Suprapubic skin (tissue), 4 donors: ENCODE measurements around the gene LCN9. TPM values are rescaled to one million over a fixed set of nuclear protein-coding genes. Genes with fewer than 3 reads are reported as not detected.

Experiments used
- DNase-seq, 2 donors: peaks; one replicate each; pipeline ENCODE4 v3.0.0-alpha.2; 2019; ENCODE audit warnings: low spot score in 2 of 2
- H3K27ac ChIP-seq: fragments of 200-600 bp; sonication (generic); one replicate; pipeline ENCODE4 v1.5.1; 2019
- H3K27me3 ChIP-seq: fragments of 200-600 bp; sonication (generic); one replicate; pipeline ENCODE4 v1.5.1; 2019
- H3K36me3 ChIP-seq: fragments of 200-600 bp; sonication (generic); one replicate; pipeline ENCODE4 v1.5.1; 2019
- H3K4me1 ChIP-seq: fragments of 200-600 bp; sonication (generic); one replicate; pipeline ENCODE4 v1.5.1; 2019
- H3K4me3 ChIP-seq: fragments of 200-600 bp; sonication (generic); one replicate; pipeline ENCODE4 v1.5.1; 2019; ENCODE audit warnings: mild to moderate bottlenecking
- H3K9me3 ChIP-seq: fragments of 200-600 bp; sonication (generic); one replicate; pipeline ENCODE4 v1.5.1; 2019
- CTCF ChIP-seq, 2 donors: fragments of 200-600 bp in 1 of 2; fragments of 450-650 bp in 1 of 2; sonication (generic) in 1 of 2; IDR thresholded peaks; one replicate each; pipeline ENCODE4 v1.5.1; 2016 to 2019; ENCODE audit warnings: antibody characterized with exemption in 2 of 2, mild to moderate bottlenecking in 1 of 2, moderate library complexity in 1 of 2
- EP300 ChIP-seq: sonication (generic); formaldehyde crosslinking; IDR thresholded peaks from one replicate; pipeline ENCODE4 v1.6.1; 2017; ENCODE audit warnings: antibody characterized with exemption
- POLR2A ChIP-seq, 2 donors: fragments of 450-650 bp; IDR thresholded peaks; one replicate each; pipeline ENCODE4 v1.6.1; 2017; ENCODE audit warnings: antibody characterized with exemption in 2 of 2, mild to moderate bottlenecking in 2 of 2, moderate library complexity in 2 of 2
- POLR2AphosphoS5 ChIP-seq, 3 donors: sonication (generic); formaldehyde crosslinking; IDR thresholded peaks; one replicate each; pipeline ENCODE4 v1.6.1; 2017; ENCODE audit warnings: antibody characterized with exemption in 3 of 3
- WGBS: methylation state at CpG from one replicate; pipeline ENCODE4 v1.1.5; 2018; 5-methylcytosine and 5-hydroxymethylcytosine counted together
- total RNA-seq, 4 donors: library from RNA; depleted of rRNA; stranded (reverse); fragments of >200 nt; gene quantifications; one replicate each; pipeline ENCODE4 v1.1.0, GENCODE V29; 2016

The LCN9 gene
- total RNA-seq, 4 donors from 2014 or later, result not detected

DNA sequence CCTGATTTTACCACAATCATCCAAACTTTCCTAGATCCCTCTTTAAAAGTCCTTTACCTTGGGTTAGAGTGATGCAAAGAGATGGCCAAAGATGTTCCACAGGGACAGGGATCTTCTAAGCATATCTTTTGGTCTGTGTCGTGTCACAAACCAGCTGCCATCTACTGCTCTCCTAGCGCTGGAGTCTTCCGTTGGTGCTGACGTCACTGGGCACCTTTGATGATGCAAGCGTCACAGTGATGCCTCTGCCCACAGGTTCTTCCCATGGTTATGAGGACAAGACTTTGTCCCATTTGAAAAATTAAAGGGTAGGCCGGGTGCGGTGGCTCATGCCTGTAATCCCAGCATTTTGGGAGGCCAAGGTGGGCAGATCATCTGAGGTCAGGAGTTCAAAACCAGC, 22.1 kb upstream of the LCN9 start:
- Histone ChIP-seq H3K27me3 (peaks cover 26% of the 10 kb centered on the region), H3K4me1 (no peaks in the 10 kb centered on the region), H3K4me3 (no peak overlapping the region), H3K36me3 (no peaks in the 10 kb centered on the region), H3K9me3 (peaks cover 8% of the 10 kb centered on the region), H3K27ac (no peak overlapping the region)
- TF ChIP-seq EP300 (no peak), CTCF (IDR thresholded peaks at IDR 0.05) (no peak), POLR2A (IDR thresholded peaks at IDR 0.05) (no peak), POLR2AphosphoS5 (IDR thresholded peaks at IDR 0.05) (no peak)
- DNase-seq, result no peak
- 92% methylated on average over 7 of the region's 7 CpGs for WGBS

DNA sequence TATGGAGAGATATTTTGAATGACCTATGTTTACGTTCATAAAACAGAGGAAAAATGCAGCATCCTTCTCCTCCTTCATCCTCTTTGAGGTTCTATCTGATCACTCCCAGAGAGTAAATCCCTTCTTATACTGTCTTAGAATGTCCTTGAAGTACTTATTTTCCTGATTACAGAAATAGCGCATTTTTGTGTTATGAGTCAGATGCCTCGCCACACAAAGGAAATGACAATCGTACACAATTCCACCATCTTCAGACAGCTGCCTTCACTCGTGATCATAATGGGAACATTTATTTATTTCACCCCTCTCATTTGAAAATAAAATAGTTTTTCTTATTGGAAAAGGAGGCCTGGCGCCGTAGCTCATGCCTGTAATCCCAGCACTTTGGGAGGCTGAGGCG, 21.4 kb upstream of the LCN9 start:
- TF ChIP-seq EP300 (no peak), POLR2A (IDR thresholded peaks at IDR 0.05) (no peak), CTCF (IDR thresholded peaks at IDR 0.05) (no peak), POLR2AphosphoS5 (IDR thresholded peaks at IDR 0.05) (no peak)
- WGBS, result 75% methylated on average over 8 of the region's 8 CpGs
- no peak for DNase-seq

DNA sequence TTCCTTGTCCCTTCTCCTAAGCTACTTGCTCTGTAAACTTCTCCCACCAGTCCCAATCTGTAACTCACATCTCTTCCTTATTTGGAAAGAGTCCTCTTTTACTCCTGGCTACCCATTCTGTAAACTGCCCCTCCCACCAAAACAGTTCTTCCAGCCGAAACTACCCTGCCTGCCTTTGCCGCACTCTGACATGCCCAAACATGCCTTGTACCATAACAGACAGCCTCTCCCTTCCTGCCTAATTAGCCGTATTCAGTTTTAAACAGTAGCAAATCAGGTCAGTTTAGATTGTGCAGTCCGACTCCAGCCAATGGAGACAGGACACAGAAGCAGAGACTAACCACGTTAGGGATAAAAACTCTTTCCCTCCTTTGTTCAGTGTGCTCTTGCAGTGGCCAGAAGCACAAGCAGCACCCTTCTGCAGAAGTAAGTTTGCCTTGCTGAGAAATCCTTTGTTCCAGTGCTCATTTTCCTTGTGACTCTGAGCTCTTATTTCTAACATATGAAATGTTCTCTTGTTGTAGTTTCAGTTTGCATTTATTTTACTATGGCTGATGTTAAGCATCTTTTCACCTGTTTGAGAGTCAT, 18.4 kb upstream of the LCN9 start:
- Histone ChIP-seq H3K9me3 (peaks cover 33% of the 10 kb centered on the region), H3K36me3 (no peaks in the 10 kb centered on the region), H3K27ac (no peak overlapping the region), H3K27me3 (peaks cover 4% of the 10 kb centered on the region), H3K4me3 (no peak overlapping the region), H3K4me1 (no peaks in the 10 kb centered on the region)
- no peak for DNase-seq
- no peak for TF ChIP-seq POLR2AphosphoS5 (IDR thresholded peaks at IDR 0.05)
- no peak for TF ChIP-seq POLR2A (IDR thresholded peaks at IDR 0.05)
- no peak for TF ChIP-seq CTCF (IDR thresholded peaks at IDR 0.05)
- no peak for TF ChIP-seq EP300
- WGBS, result 64% methylated on average over 5 of the region's 5 CpGs

More for the DNA sequence above, 21.4 kb upstream of the LCN9 start:
- Histone ChIP-seq H3K27me3 (peaks cover 23% of the 10 kb centered on the region), H3K27ac (no peak overlapping the region), H3K4me1 (no peaks in the 10 kb centered on the region), H3K36me3 (no peaks in the 10 kb centered on the region), H3K9me3 (peaks cover 8% of the 10 kb centered on the region), H3K4me3 (no peak overlapping the region)

GRCh38 chr9:135647884-135648283, 15.2 kb upstream of the LCN9 start:
- 89% methylated on average over 4 of the region's 4 CpGs for WGBS
- Histone ChIP-seq H3K36me3 (no peaks in the 10 kb centered on the region), H3K4me3 (no peak overlapping the region), H3K27ac (no peak overlapping the region), H3K4me1 (no peaks in the 10 kb centered on the region), H3K27me3 (no peaks in the 10 kb centered on the region), H3K9me3 (peaks cover 33% of the 10 kb centered on the region)
- no peak for DNase-seq
- TF ChIP-seq EP300 (no peak), CTCF (IDR thresholded peaks at IDR 0.05) (no peak), POLR2AphosphoS5 (IDR thresholded peaks at IDR 0.05) (no peak), POLR2A (IDR thresholded peaks at IDR 0.05) (no peak)

GRCh38 chr9:135648494-135649410, 14.4 kb upstream of the LCN9 start:
- no peak overlapping the region for H3K27ac ChIP-seq
- no peaks in the 10 kb centered on the region for H3K27me3 ChIP-seq
- H3K4me3 ChIP-seq, result no peak overlapping the region
- H3K36me3 ChIP-seq, result no peaks in the 10 kb centered on the region
- H3K4me1 ChIP-seq, result no peaks in the 10 kb centered on the region
- TF ChIP-seq POLR2A (IDR thresholded peaks at IDR 0.05) (no peak), CTCF (IDR thresholded peaks at IDR 0.05) (no peak), EP300 (no peak), POLR2AphosphoS5 (IDR thresholded peaks at IDR 0.05) (no peak)
- peaks cover 33% of the 10 kb centered on the region for H3K9me3 ChIP-seq
- WGBS, result 81% methylated on average over 10 of the region's 10 CpGs
- DNase-seq, result no peak
